TTC549 (cell line): ENCODE results near the gene AUH.

Experiments used
- FAIRE-seq: peaks from 2 replicates; lab custom pipeline; 2012; peaks lifted over from hg19 to GRCh38; lab: Jason Lieb, UNC

AUH gene

DNA sequence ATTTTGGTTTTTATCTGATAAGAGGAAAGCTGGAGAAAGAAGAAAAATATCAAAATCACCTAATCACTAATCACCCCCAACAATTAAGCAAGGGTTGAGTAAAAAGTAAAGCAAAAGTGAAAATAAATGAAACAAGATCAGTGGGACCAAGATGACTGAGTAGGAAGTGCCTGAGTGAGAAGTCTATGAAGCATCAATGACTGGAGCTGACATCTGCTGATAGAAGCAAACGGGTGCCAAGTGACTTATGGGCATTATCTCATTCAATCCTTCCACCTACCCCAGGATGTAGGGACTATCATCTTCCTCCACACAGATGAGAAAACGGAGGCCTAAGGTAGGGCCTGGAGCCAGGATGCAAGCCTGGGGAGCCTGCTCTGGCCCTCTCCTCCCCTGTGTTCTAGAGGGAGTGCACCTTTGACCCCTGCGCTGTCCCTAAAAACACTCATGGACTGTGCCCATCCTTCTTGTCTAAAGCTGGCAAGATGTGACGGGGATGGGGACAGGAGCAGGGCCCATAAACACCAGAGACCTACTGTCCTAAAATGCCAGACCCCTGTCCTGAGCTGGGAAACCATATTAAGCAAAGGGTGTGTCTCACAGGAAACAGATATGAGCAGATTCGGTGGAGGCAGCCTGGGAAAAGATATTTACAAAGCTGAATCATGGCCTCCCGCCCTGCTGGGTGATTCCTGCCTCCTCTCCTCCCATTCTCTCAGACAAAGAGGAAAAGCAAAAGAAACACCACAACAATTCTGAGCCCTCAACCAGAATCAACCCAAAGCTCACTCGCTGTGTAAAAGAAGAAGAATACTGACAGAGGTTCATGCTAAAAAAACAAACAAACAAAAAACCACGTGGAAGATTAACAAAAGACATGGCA, 116.0 kb downstream of the AUH start:
- FAIRE-seq: no peak

DNA sequence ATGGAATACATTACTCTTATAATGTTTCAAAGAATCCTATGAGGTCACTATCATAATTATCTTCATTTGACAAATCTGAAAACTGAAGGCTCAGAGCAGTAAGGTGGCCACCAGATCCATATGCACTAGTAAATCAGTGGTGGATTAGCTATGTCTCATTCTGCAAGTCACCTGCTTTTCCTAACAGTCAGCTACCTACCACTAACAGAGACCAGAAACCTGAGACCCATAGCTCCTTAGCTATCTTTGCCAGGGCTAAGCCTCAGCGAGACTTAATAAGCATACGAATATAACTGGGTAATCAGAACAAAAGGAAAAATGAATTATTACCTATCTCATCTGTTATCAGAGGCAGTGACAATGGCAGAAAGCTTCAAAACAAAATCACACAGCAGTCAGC, 118.7 kb downstream of the AUH start:
- no peak for FAIRE-seq

DNA sequence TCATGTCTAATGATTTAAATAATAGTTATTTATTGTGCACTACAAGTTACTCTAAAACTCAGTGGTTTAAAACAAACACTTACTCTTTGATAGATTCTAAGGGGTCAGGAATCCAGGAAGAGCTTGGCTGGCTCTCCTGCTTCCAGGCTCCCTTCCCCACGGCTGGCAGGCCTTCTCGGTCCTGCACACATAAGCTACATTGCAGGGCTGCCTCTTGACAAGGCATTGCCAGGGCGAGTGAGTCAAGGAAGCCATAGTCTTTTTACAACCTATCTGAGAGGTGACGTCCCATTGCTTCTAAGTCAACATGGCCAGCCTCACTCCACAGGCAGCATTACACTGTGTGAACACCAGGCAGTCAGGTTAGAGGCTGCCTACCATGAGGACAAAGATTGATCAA, 119.8 kb downstream of the AUH start:
- no peak for FAIRE-seq

DNA sequence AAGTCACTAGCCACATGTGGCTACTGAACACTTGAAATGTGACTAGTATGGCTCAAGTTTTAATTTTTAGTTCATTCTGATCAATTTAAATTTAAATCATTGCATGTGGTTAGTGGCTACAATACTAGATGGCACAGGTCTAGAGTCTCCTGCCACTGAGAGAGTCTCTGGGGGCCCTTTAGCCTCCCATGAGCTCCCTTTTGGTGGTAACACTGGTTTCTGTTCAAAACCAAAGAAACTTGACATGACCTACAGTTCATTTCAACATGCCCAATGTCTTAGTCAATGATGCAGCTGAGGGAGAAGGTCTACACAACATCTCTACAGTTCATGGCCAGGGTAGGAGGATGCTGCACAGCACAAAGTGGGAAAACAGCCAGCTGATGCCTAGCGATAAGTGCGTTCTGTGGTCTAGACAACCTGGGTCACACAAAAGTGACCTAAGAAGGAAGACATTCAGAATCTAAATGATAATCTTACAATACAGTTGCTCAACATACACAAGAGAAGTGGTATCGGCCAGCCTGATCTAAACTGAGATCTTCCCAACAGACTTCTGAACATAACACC, 121.0 kb downstream of the AUH start:
- FAIRE-seq: no peak

DNA sequence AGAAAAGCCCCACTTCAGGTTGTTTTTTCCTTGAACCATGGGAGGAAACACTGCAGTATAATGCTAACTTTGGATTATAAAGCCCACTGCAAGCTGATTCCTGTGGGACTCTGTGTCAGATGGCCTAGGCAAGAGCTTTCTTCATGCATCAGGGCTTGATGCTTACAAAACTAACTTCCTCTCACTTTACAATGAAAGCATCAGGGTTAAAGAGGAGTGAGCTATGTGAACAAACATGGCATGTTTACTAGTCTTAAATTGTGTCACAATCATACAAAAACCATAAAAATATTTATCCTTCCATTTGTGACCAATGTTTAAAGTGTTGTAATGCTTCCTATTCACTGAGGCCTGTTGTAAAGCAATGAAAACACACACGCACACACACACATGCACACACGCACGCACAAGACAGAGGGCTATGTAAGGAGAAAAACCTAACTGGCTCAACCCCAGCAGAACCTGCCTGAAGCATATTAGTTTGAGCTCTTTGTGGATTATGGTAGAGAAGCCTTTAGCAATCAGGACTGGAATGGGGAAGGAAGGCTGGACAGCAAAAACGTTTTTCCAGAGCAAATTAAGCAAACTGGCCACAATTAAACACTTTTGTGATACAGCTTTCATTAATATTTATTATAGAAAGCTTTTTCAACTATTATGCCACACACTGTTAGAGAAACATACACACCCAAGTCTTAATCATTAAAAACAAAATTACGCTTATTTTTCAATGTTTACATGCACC, 122.2 kb downstream of the AUH start:
- FAIRE-seq: no peak

DNA sequence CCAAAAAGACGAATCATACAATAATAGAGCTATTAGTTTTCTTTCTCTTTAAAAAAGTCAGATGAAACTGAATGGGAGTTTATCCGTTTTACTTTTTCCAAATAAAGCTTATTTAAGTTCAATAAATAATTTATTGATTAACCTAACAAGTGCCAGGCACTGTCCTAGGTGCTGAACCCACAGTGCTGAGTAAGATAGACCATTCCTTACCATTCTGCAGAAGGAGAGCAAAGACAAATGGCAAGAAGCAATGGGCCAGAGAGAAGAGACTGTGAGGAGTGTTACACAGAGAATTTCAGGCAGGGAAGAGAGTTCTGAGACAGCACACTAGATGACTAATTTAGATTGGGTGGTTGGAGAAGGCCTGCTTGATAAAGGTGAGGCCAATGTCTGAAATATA, 127.2 kb downstream of the AUH start:
- no peak for FAIRE-seq

DNA sequence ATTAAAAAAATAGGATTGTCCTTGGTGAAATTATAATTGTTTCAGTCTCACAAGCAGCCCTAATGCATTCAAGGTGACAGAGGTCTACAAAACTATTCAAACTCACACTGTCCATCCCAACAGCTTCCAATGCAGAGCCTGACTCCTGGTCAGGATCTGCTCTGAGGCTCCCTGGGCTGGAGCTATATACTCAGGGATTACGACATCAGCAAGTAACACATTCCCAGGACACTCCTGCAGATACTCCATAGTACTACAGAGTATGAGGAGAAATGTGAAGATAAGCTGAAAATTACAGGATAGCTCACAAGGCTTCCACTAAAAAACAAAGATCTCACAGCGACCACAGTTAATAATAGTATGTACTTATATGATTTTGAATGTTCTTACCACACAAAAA, 130.1 kb downstream of the AUH start:
- no peak for FAIRE-seq

DNA sequence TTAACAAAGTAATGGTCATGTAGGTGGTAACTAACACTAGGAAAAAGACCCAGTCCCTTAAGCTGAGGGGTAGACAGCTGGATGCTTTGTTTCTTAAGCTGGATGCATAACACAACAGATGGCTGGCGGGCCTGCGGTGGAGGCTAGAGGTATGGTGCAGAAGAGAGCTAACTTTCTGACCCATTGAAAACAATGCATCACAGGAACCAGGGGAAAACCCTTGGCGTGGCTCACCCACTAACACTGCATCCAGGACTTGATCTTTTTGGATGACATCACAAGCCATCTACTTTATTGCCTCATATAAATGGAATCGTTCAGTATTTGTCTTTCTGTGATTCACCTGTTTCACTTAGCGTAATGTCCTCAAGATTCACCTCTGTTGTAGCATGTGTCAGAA, 138.7 kb downstream of the AUH start:
- no peak for FAIRE-seq

DNA sequence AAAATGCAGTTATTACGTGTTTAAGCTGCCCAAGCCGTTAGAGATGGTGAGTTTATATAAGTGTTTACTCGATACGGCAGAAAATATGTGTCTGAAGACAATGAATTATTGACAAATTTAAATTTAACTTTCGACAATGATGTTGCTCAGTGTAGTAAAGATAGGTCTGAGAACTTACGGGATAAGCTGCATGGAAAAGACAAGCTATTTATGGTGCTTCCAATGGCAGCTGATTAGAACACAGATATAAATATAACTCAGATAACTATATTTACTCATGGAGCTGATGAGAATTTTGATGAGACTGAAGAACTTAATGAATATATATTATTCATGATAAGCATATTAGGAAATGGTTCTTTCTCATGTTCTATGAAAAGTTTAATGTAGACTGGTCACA, 139.3 kb downstream of the AUH start:
- no peak for FAIRE-seq

DNA sequence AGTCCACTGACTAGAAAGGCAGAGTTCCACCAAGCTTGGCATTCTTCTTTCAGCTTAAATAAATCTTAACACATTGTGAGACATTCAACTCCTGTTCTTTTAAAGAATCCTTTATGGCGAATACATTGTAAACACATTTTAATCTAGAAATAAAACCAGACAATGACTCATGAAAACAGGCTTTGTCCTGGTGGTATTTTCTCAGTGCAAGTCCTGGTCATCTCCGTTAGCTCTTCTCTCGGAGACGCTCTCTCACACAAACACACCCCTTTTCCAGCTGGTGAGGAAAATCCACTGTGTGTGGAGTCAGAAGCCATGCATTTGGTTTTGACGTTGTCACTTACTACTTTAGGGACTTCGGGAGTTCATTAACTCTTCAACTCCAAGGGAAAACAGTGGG, 140.4 kb downstream of the AUH start:
- FAIRE-seq: no peak

DNA sequence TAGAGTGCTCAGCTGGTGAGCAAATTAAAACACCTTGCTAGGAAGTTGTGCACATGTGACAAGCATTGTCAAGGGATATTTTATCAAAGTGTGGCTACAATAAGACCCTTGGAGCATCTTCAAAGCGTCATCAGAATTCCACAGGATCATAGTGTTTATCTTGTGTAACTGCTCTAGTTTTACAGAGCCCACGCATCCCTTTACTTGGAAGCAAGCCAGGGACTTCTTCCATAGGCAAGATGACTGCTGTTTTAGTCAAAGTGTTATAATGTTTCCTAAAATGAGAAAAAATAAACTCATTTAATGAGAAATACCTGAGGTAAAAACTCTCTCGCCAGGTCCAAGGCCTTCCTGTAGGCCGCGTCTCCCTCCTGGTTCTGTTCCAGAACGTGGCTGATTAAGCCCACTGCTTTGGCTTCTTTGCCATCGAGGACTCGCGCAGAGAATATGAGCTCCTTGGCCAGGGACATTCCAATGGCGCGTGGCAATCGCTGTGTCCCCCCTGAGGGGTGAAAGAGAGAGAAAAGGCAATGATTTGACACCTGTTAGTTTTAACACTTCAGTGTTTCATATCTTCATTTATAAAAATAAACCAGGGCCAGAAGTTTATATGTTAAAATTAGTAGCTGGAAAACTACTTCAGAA, 141.1 kb downstream of the AUH start:
- no peak for FAIRE-seq

DNA sequence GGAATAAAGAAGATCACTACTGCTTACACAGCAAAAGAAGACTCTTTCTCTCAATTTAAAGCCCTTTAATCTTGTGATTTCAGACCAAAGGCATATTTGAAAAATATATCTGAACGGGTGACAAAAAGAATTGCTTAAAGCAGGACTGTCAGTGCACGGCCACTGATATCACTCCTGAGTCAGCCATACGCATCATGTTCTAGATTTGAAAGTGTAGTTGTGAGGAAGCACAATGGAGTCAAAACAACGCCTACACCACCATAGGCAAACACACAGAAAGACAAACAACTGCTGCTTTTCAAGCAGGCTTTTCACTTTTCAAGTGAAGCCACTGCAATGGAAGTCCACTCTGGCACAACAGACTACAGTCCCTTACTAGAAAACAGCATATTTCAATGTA, 141.7 kb downstream of the AUH start:
- FAIRE-seq: no peak

DNA sequence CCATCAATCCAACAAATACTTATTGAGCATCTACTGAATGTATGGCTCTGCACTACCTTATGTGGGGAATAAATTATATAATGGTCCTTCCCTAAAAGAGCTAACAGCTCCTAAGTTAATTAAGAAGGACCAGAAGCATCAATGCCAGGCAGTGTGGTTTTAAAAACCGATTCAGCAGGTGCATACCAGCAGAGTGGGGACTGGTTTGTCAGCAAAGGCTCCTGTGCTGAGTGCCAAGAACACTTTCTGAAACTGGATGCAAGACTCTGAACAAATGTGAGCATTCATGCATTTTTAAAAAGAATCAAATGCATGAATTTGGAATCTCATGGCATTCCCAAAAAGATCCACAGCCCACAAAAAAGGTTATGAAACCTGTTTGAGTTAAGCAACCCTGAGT, 142.2 kb downstream of the AUH start:
- no peak for FAIRE-seq

DNA sequence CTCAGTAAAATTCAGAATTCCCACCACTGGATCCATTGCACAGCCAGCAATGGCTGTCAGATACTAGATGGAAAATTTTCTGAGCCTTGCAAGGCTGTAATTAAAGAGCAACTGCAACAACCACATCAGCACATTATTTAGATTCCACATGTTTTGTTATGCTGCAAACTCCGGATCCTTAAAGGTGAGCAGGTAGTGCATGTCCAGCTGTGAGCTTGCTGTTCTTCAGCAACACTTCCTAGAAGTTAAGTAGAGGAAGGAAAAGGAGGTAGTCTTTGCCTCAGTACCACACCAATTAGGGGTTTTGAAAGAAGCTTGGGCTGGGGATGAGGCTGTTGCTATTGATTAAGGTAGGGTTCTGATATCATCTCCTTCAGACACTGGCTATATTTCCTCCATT, 144.3 kb downstream of the AUH start:
- no peak for FAIRE-seq

DNA sequence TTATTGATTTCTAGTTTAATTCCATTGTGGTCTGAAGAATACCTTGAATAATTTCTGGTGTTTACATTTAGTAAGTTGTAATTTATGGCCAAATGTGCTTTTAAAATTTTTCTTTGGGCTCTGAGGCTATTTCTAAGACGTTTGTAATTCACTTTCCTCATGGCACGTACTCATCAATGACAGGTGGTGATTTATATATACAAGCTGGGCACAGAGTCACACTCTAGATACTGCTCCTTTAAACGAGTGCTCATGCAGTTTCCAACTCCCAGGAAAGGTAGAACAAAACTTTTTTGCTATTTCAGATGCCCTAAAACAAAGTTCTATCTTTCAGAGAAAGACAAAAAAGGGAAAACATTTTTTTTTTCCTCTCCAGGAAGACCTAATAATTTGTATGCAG, 146.9 kb downstream of the AUH start:
- no peak for FAIRE-seq

DNA sequence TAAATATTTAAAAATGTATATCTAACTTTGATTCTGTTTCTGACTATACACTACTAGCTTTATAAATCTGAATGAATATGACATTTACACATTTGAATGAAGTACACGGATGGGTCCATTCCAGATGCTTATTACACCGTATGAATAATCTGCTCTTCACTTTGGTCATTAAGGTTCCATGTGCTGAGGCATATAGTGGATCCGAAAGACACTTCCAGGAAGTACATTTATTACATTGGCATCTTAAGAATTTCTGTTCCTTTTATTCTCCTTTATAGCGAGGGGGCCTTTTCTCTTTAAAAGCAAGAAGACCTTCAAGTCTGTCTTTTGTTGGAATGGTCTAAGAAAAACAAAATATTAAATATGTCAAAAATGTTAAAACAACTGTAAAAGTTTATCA, 147.6 kb downstream of the AUH start:
- FAIRE-seq: no peak

DNA sequence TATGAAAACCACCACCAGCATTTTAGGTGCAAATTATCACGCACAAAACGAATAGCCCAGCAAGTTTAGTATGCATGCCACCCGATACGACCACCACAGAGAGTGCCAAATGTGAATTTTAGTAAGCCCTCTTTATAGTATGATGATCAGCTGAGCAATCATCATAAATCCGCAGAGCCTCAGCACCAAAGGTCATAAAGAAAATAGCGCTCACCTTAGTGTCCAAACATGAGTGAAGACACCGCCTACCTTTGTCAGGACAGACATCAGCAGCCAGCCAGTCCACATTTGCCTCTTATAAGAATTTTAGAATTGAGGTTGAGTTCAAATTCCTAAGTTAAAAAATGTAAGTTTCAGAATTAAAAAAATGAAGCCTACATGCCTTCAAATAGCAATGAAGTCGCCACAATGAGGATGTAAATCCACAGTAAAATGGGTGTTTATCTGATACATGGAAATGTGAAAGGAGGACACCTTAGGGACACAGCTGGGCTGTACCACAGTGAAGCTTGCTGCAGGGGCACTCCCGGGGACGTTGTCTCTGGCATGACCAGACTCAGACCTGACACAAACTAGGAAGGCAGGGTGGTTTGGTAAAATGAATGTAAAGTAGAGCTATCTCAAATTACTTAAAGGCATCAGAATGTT, 149.0 kb downstream of the AUH start:
- no peak for FAIRE-seq

DNA sequence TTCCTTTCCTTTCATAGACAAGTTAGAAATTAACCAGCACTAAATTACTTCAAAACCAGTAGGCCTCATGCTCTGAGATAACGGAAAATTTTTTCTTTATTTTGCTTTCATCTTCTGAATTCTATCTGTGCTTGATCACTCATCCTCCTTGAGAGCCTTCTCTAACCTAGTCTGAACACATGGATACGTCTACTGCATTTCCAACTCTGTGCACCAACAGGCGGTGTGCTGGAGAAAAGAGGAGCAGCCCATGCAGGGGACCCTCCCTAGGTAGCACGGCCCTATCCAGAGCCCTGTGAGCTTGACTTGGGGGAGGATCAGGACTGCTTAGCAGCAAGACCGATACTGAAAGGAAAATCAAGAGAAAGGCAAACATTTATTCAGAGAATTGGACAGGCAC, 149.8 kb downstream of the AUH start:
- no peak for FAIRE-seq

DNA sequence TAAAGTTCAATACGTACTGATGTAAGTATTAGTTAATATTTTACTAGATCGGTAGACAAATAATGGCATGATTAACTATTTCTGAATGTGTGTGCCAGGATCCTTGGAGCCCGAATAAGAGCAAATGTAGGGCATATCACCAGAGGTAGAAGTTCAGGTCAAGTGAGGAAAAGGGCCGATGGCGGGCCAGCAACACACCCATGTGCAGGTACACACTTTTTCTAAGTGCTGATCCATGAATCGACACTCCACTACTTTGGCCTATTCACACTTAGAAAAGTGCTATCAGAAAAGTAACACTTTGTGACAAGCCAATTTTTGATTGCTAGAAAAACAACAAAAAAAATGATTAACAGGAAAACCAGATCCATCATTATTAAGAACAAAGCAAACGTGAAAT, 150.3 kb downstream of the AUH start:
- FAIRE-seq: no peak

DNA sequence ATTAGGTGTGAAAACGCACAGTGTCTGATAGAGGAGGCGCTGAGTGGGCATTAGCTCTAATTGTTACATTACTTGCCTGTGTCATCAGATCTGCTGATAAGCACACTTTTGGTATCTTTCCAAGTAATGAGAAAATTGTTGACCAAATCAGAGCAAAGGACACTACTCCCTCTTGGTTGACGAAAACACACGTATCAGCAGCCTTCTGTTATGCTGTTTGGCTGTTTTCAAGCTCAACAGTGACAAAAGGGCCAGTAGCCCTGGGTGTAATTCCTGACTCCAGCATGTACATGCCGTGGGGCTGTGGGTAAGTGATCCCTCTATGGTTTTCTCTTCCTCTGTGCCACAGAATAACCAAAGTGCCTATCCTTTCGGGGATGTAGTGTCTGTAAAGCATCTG, 151.4 kb downstream of the AUH start:
- FAIRE-seq: no peak

DNA sequence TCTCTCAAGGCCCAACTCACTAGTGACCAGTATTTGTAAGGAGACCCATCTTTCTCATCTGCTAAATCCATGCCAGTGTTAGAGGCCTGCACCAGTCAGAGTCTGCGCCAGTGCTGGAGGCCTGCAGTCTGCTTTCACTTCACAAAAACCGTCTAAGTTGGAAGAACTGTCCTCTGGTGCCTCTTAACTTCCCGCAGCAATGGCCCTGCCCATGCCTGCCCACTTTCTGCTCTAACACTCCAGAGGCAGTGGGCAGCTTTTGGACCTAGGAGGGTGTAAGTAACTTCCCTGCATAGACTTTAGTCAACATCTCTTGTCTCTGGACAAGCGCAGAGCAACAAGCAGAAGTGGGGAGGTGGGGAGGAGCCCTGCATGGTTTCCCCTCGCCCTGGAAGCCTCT, 152.9 kb downstream of the AUH start:
- FAIRE-seq: no peak

DNA sequence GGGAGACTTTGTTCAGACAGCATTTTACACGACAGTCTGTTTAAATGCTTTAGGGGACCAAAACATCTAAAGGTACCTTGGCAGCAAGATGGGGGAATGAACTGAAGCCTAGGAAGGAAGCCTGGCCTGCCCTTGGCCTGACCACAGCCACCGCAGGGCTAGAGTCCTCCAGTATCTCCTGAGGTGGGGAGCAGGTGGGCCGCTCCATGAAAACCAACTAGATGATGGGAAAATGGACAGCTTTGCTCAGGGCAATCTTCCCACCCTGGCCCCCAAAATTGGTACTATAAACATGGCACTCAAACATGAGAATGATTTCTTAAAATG, 153.3 kb downstream of the AUH start:
- FAIRE-seq: no peak
